ENCODE results near the gene SMLR1.

DNA sequence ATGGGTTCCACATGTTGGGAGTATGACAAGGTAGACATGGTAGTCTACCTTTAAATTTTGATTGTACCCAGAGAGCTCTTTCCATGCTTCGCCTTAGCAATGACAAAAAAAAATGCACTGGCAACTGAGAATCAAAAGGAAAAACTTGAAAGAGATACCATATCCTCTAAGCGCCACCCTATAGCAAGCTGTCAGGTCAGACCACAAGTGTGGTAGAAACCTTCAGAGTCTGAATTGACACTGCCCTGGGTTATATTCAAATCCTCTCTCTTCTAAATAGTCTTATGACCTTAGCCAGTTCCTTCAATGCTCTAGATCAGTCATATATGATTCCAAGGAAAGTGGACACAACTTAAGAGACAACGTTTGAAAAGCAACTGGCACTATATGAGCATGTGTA is 45.6 kb upstream of the SMLR1 start:
- TF ChIP-seq CTBP1 (IDR thresholded peaks at IDR 0.05; ENCODE audit: borderline replicate concordance) (no peak), SUZ12 (IDR thresholded peaks at IDR 0.05) (no peak), FOXM1 (IDR thresholded peaks at IDR 0.05; ENCODE audit: borderline replicate concordance) (no peak), SP1 (IDR thresholded peaks at IDR 0.05) (no peak), TARDBP (IDR thresholded peaks at IDR 0.05) (no peak), FOXK2 (IDR thresholded peaks at IDR 0.05) (no peak), BHLHE40 (IDR thresholded peaks at IDR 0.05; ENCODE audit: borderline replicate concordance) (no peak), HDGF (IDR thresholded peaks at IDR 0.05; ENCODE audit: borderline replicate concordance) (no peak), ARNT (IDR thresholded peaks at IDR 0.05) (no peak), L3MBTL2 (conservative IDR thresholded peaks at IDR 0.05) (no peak)
- TF ChIP-seq, protein P1, sequence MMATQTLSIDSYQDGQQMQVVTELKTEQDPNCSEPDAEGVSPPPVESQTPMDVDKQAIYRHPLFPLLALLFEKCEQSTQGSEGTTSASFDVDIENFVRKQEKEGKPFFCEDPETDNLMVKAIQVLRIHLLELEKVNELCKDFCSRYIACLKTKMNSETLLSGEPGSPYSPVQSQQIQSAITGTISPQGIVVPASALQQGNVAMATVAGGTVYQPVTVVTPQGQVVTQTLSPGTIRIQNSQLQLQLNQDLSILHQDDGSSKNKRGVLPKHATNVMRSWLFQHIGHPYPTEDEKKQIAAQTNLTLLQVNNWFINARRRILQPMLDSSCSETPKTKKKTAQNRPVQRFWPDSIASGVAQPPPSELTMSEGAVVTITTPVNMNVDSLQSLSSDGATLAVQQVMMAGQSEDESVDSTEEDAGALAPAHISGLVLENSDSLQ (IDR thresholded peaks at IDR 0.05): no peak

Measured in HEK293T (cell line).